GM12865 (cell line): Measurements from ENCODE around the gene KIAA0930.
A peak's percentile ranks its signal among the peaks of the same experiment; 100 is the strongest.

Experiments
- DNase-seq: peaks from one replicate; pipeline ENCODE4 v3.0.0; 2010; ENCODE audit warnings: low read depth
- H3K4me3 ChIP-seq: 2 replicates; pipeline ENCODE4 v1.5.1; 2011; ENCODE audit warnings: mild to moderate bottlenecking, low read depth, low read length, control low read depth
- CTCF ChIP-seq: IDR thresholded peaks from 2 replicates; pipeline ENCODE4 v1.5.1; 2011; ENCODE audit warnings: low read length, control low read depth, low read depth, inconsistent platforms; ENCODE audit not compliant: insufficient read depth; ENCODE audit errors: missing control alignments

The KIAA0930 gene

GRCh38 chr22:45218976-45219375, 21.7 kb downstream of the KIAA0930 start:
- peak; percentile 83 for DNase-seq
- H3K4me3 ChIP-seq = no peak overlapping the region
- TF ChIP-seq CTCF = no peak

GRCh38 chr22:45217806-45218205, 22.9 kb downstream of the KIAA0930 start:
- DNase-seq = no peak
- no peak overlapping the region for H3K4me3 ChIP-seq
- TF ChIP-seq CTCF = no peak

- H3K4me3 ChIP-seq = no peak overlapping the region
- TF ChIP-seq CTCF = no peak
- DNase-seq = no peak
These were observed 23.3 kb downstream of the KIAA0930 start for GRCh38 chr22:45217345-45217744.

- DNase-seq = no peak
- no peak overlapping the region for H3K4me3 ChIP-seq
- no peak for TF ChIP-seq CTCF
These were observed 24.3 kb downstream of the KIAA0930 start for GRCh38 chr22:45216133-45217003.

GRCh38 chr22:45212992-45213751, 27.5 kb downstream of the KIAA0930 start:
- DNase-seq = no peak

GRCh38 chr22:45212306-45212709, 28.4 kb downstream of the KIAA0930 start:
- H3K4me3 ChIP-seq = no peak overlapping the region
- no peak for DNase-seq

More at GRCh38 chr22:45212992-45213751, 27.5 kb downstream of the KIAA0930 start:
- TF ChIP-seq CTCF = no peak
- H3K4me3 ChIP-seq = no peak overlapping the region

More at GRCh38 chr22:45212306-45212709, 28.4 kb downstream of the KIAA0930 start:
- no peak for TF ChIP-seq CTCF
